Endothelial cell of umbilical vein (primary cell): ENCODE data around the gene DNAH6. TPM values are rescaled to one million over a fixed set of nuclear protein-coding genes. Genes with fewer than 3 reads are reported as not detected.

Source experiments
- BruUV-seq: library from RNA; stranded (reverse); fragments of 400-500 nt; replicated peaks from 2 replicates; lab custom pipeline; 2021; lab: Mats Ljungman, UMichigan
- CTCF ChIA-PET: fragments of 300-600, 350-600 bp; sonication (Branson Sonifier 250); formaldehyde crosslinking; loops from one replicate; lab custom pipeline; 2021; ENCODE audit warnings: antibody characterized with exemption, inconsistent platforms; lab: Charles Lee
- POLR2A ChIA-PET: fragments of 300-600, 350-600 bp; sonication (Branson Sonifier 250); formaldehyde crosslinking; loops from one replicate; lab custom pipeline; 2021; ENCODE audit warnings: antibody characterized with exemption, inconsistent platforms; lab: Charles Lee
- DNase-seq: peaks from one replicate; pipeline ENCODE4 v3.0.0-alpha.2; 2011; ENCODE audit warnings: low read depth, low spot score
- FAIRE-seq: peaks from 2 replicates; lab custom pipeline; 2011; peaks lifted over from hg19 to GRCh38; lab: Jason Lieb, UNC
- H2AFZ ChIP-seq: 2 replicates; pipeline ENCODE4 v1.6.0; 2012; ENCODE audit warnings: low read depth, low read length, control low read depth, inconsistent platforms
- H3K27ac ChIP-seq: 2 replicates; pipeline ENCODE4 v1.5.1; 2011; ENCODE audit warnings: low read depth, mild to moderate bottlenecking, control low read depth, low read length, moderate library complexity; ENCODE audit not compliant: insufficient read depth
- H3K27me3 ChIP-seq, 2 experiments: 2 replicates each; pipeline versions ENCODE4 v1.6.0 to v1.6.1; 2011; ENCODE audit warnings: low read length in 2 of 2, mixed read lengths in 1 of 2; ENCODE audit not compliant: control insufficient read depth in 2 of 2, insufficient read depth in 2 of 2
- H3K36me3 ChIP-seq, 2 experiments: 2 replicates in 1 of 2; 3 replicates in 1 of 2; pipeline ENCODE4 v1.5.1; 2011; ENCODE audit warnings: low read length in 2 of 2, mild to moderate bottlenecking in 1 of 2, moderate library complexity in 1 of 2; ENCODE audit not compliant: control insufficient read depth in 2 of 2, insufficient read depth in 2 of 2; ENCODE audit errors: extremely low read depth in 1 of 2
- H3K4me1 ChIP-seq: 3 replicates; pipeline ENCODE4 v1.5.1; 2011; ENCODE audit warnings: mild to moderate bottlenecking, low read length; ENCODE audit not compliant: control insufficient read depth, insufficient read depth; ENCODE audit errors: extremely low read depth
- H3K4me2 ChIP-seq: 2 replicates; pipeline ENCODE4 v1.6.1; 2011; ENCODE audit warnings: low read length, control low read depth, mixed read lengths; ENCODE audit not compliant: insufficient read depth
- H3K4me3 ChIP-seq, 3 experiments: fragments of 200-600 bp in 1 of 3; sonication (generic), shearing (Covaris generic) in 1 of 3; replicated peaks in 1 of 3; 2 replicates each; pipeline ENCODE4 v1.5.1; 2011 to 2016; ENCODE audit warnings: control low read depth in 3 of 3, low read length in 3 of 3, mild to moderate bottlenecking in 2 of 3, inconsistent platforms in 1 of 3, low read depth in 1 of 3, moderate library complexity in 1 of 3; ENCODE audit not compliant: insufficient read depth in 1 of 3
- H3K79me2 ChIP-seq: 2 replicates; pipeline ENCODE4 v1.6.0; 2012; ENCODE audit warnings: low read length, inconsistent platforms; ENCODE audit not compliant: control insufficient read depth, insufficient read depth
- H3K9ac ChIP-seq: replicated peaks from 2 replicates; pipeline ENCODE3; 2011; ENCODE audit warnings: low read length, control low read depth; ENCODE audit not compliant: insufficient read depth; ENCODE audit errors: extremely low read depth
- H3K9me1 ChIP-seq: replicated peaks from 3 replicates; pipeline ENCODE4 v1.6.0; 2011; ENCODE audit warnings: mild to moderate bottlenecking, low read length; ENCODE audit not compliant: control insufficient read depth, insufficient read depth; ENCODE audit errors: extremely low read depth
- H3K9me3 ChIP-seq: replicated peaks from 2 replicates; pipeline ENCODE4 v1.5.1; 2012; ENCODE audit warnings: low read length, inconsistent platforms; ENCODE audit not compliant: control insufficient read depth, insufficient read depth
- H4K20me1 ChIP-seq: replicated peaks from 2 replicates; pipeline ENCODE3; 2011; ENCODE audit warnings: mild to moderate bottlenecking, low read length; ENCODE audit not compliant: control insufficient read depth, insufficient read depth; ENCODE audit errors: extremely low read depth
- CTCF ChIP-seq, 2 donors: IDR thresholded peaks; 1 replicate in 1 of 2; 2 replicates in 1 of 2; pipeline ENCODE4 v1.5.1; 2011; ENCODE audit warnings: low read length in 2 of 2, mild to moderate bottlenecking in 2 of 2, moderate library complexity in 2 of 2, control low read depth in 1 of 2, inconsistent platforms in 1 of 2, low read depth in 1 of 2; ENCODE audit not compliant: insufficient read depth in 1 of 2; ENCODE audit errors: extremely low read depth in 1 of 2
- EZH2 ChIP-seq: IDR thresholded peaks from 2 replicates; pipeline ENCODE4 v1.6.1; 2012; ENCODE audit warnings: borderline replicate concordance, low read depth, mild to moderate bottlenecking, moderate library complexity, low read length, inconsistent platforms; ENCODE audit not compliant: severe bottlenecking
- FOS ChIP-seq: IDR thresholded peaks from 2 replicates; pipeline ENCODE4 v1.6.1; 2011; ENCODE audit warnings: mild to moderate bottlenecking, low read length, moderate library complexity, borderline replicate concordance; ENCODE audit not compliant: insufficient read depth
- GATA2 ChIP-seq: IDR thresholded peaks from 2 replicates; pipeline ENCODE4 v1.7.0; 2011; ENCODE audit warnings: low read depth, mild to moderate bottlenecking, moderate library complexity, mixed read lengths, low read length; ENCODE audit not compliant: insufficient read length, insufficient read depth
- JUN ChIP-seq: IDR thresholded peaks from 2 replicates; pipeline ENCODE4 v1.6.1; 2011; ENCODE audit warnings: borderline replicate concordance, low read depth; ENCODE audit not compliant: insufficient read length, insufficient read depth
- MAX ChIP-seq: IDR thresholded peaks from 2 replicates; pipeline ENCODE4 v1.6.1; 2011; ENCODE audit not compliant: insufficient read depth, insufficient read length
- MYC ChIP-seq: IDR thresholded peaks from one replicate; pipeline ENCODE4 v1.6.1; 2011; ENCODE audit warnings: mild to moderate bottlenecking, low read depth, low read length
- POLR2A ChIP-seq: IDR thresholded peaks from 2 replicates; pipeline ENCODE4 v1.6.1; 2012; ENCODE audit warnings: low read depth, mild to moderate bottlenecking, control low read depth, low read length
- POLR2AphosphoS5 ChIP-seq: IDR thresholded peaks from 2 replicates; pipeline ENCODE4 v1.6.1; 2012; ENCODE audit warnings: low read depth, mild to moderate bottlenecking, control low read depth, low read length, moderate library complexity; ENCODE audit not compliant: insufficient read depth
- dilution Hi-C: fragments of 300-500 bp; cut with MboI; formaldehyde crosslinking; loops from one replicate; pipeline ENCODE4 v1.15.0; 2019; ENCODE audit warnings: low sequenced_read_pairs; ENCODE audit not compliant: extremely low pct_ligation_motif_present
- intact Hi-C: fragments of 100-400 bp; cut with micrococcal nuclease; formaldehyde crosslinking; loops from one replicate; pipeline ENCODE4 v1.10.0; 2022
- polyA plus RNA-seq, 4 experiments: library from polyadenylated mRNA; depleted of rRNA in 3 of 4; stranded (reverse) in 3 of 4; unstranded in 1 of 4; fragments of >200 nt; gene quantifications; 2 replicates each; pipeline versions ENCODE4 v1.2.1 to v1.2.3, GENCODE V29; 2011 to 2012; ENCODE audit warnings: missing spikeins in 1 of 4
- total RNA-seq: library from RNA; stranded (reverse); gene quantifications from 2 replicates; pipeline ENCODE4 v1.2.3, GENCODE V29; 2021

The DNAH6 gene
- total and polyA plus RNA-seq, 2 donors (not counting 3 experiments of a cell fraction or from before 2014, with no cell fraction given): 0.24 TPM; not detected in 1

- H3K27ac ChIP-seq: no peak overlapping the region
- H3K9me1 ChIP-seq: no peaks in the 10 kb centered on the region
- no peak overlapping the region for H3K9ac ChIP-seq
- H3K4me2 ChIP-seq: no peak overlapping the region
- H3K4me1 ChIP-seq: no peaks in the 10 kb centered on the region
- DNase-seq: no peak
- dilution Hi-C loops: no loop called here
- no peak for TF ChIP-seq CTCF (IDR thresholded peaks at IDR 0.05; ENCODE audit: extremely low read depth in 1 of 2, insufficient read depth in 1 of 2, low read depth in 1 of 2, low read length in 2 of 2)
- TF ChIP-seq POLR2AphosphoS5: no peak
- TF ChIP-seq MAX: no peak
- TF ChIP-seq EZH2: no peak
- POLR2A ChIA-PET: no interaction called here
- CTCF ChIA-PET: interaction anchor here (0.7 to 1.6 kb wide), 4 partner anchors 12 to 363 kb away, joined by 3 to 4 read pairs (median 3); no protein-coding TSS in a partner anchor
- H2AFZ ChIP-seq: no peak overlapping the region
- no peaks in the 10 kb centered on the region for H3K9me3 ChIP-seq
- intact Hi-C loops: no loop called here
- peaks cover 0 to 1% of the 10 kb centered on the region in 2 experiments for H3K27me3 ChIP-seq
- BruUV-seq: no TSS peak
- H3K36me3 ChIP-seq: no peaks in the 10 kb centered on the region
- FAIRE-seq: no peak
- H3K79me2 ChIP-seq: no peaks in the 10 kb centered on the region
- H4K20me1 ChIP-seq: no peaks in the 10 kb centered on the region
- no peak overlapping the region for H3K4me3 ChIP-seq
Observed at GRCh38 chr2:84858123-84858522, 341.8 kb downstream of the DNAH6 start.

- no TSS peak for BruUV-seq
- H3K9me3 ChIP-seq: no peaks in the 10 kb centered on the region
- CTCF ChIA-PET: interaction anchor here (0.7 to 1.6 kb wide), 2 partner anchors 28 to 364 kb away, joined by 3 read pairs; no protein-coding TSS in a partner anchor
- DNase-seq (no peak), FAIRE-seq (no peak)
- H3K27me3 ChIP-seq: peaks cover 0 to 1% of the 10 kb centered on the region in 2 experiments
- dilution Hi-C loops: no loop called here
- POLR2A ChIA-PET: no interaction called here
- no peak overlapping the region for H3K4me2 ChIP-seq
- H3K36me3 ChIP-seq: no peaks in the 10 kb centered on the region
- intact Hi-C loops: no loop called here
- no peak overlapping the region for H3K27ac ChIP-seq
- no peaks in the 10 kb centered on the region for H4K20me1 ChIP-seq
- H2AFZ ChIP-seq: no peak overlapping the region
- H3K9me1 ChIP-seq: no peaks in the 10 kb centered on the region
- H3K4me3 ChIP-seq: no peak overlapping the region
- no peaks in the 10 kb centered on the region for H3K79me2 ChIP-seq
- TF ChIP-seq GATA2 (no peak), JUN (no peak), POLR2AphosphoS5 (no peak), MYC (no peak), MAX (no peak), FOS (no peak), POLR2A (no peak), EZH2 (no peak)
- H3K9ac ChIP-seq: no peak overlapping the region
- no peaks in the 10 kb centered on the region for H3K4me1 ChIP-seq
Observed at GRCh38 chr2:84858937-84859336, 342.6 kb downstream of the DNAH6 start.
